NCI-H146 treated with DMSO at 0.1 percent for 48 hours (cell line): ENCODE data around the gene MBD2.
A peak's percentile ranks its signal among the peaks of the same experiment; 100 is the strongest.
"Not testable (repeated sequence)": the region's sequence is repeated elsewhere in the genome, so short reads cannot be mapped to it uniquely, and the experiment has no call there.

Experiments used
- DNase-seq: peaks from one replicate; lab custom pipeline; 2025; ENCODE audit not compliant: unreplicated experiment; lab: John Stamatoyannopoulos, UW

The MBD2 gene

DNA sequence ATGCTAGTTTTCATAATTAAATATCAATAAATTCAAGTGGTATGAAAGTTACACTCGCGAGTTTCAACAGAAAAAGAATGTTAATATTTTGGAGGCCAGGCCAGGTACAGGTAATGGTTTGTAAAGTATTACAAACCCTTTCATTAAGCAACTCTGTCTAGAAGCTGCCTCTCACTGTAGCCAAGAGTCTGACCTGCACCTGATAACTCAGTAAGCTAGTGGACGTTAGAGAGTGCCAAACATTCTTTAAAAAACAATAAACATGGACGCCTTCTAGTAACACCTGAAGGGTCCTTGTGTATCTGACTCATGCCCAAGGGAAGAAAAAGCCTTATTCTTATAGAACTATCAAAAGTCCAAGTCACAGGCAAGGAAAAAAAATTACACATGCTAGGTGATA lies 70.2 kb downstream of the MBD2 start:
- DNase-seq = no peak

DNA sequence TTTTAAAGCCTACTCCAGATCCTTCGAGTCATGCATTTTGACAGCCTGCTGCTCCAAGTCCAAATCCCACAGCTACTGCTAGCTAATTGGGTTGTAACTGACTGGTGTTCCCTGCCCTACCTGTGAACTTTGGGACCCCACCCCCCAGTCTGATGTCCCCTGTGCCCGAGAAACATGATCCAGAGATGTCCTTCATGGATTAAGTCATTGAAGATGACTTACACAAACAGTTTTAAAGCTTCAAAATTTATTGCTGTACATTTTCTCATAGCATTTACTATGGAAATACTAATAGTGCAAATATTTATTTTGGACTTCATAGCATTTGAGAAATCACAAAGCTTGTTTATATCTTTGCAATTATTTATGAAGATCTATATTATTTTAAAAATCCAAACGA lies 73.1 kb downstream of the MBD2 start:
- DNase-seq = no peak

GRCh38 chr18:54150226-54150625 lies 74.2 kb downstream of the MBD2 start:
- DNase-seq = peak; percentile 49

GRCh38 chr18:54149078-54149697 lies 75.3 kb downstream of the MBD2 start:
- no peak for DNase-seq

DNA sequence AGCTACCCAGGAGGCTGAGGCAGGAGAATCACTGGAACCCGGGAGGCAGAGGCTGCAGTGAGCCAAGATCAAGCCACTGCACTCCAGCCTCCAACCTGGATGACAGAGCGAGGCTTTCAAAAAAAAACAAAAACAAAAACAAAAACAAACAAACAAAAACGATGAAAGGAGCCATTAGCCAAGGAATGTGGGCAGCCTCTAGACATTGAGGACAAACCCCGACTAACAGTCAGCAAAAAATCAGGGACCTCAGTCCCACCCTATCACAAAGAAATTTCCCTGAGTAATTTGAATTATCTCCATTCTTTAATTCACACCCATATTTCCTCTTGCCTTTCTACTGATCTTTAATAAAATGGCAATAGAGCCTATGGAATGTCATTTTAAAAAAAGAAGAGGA lies 75.8 kb downstream of the MBD2 start:
- DNase-seq = no peak

- no peak for DNase-seq
These were observed 76.3 kb downstream of the MBD2 start for GRCh38 chr18:54148151-54148550.

- DNase-seq = no peak
These were observed 77.0 kb downstream of the MBD2 start for GRCh38 chr18:54147439-54147838.

DNA sequence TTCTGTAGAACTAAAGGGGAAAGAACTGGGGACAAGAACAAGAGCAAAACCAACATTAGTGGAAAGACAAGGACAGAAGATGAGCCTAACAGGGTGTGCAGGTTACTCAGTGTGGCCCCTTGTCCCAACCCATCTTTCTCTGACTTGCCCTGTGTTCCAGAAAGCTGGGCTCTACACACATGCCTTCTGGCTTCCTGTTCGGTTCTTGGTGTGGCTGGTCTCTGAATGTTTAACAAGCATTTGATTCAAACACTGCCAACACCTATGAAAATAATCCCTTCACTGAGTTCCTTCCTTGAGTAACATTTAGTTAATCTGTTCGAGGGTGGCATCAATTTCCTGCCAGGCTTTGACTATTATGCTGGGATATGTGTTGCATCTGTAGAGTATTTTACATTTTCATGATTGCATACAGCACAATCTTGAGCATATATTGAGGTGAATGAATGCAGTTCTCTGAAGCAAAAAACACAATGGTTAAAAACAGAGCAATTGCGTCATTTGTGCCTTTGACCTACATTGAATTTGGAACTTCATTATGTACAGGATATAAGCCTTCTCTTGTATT lies 83.3 kb downstream of the MBD2 start:
- no peak for DNase-seq

DNA sequence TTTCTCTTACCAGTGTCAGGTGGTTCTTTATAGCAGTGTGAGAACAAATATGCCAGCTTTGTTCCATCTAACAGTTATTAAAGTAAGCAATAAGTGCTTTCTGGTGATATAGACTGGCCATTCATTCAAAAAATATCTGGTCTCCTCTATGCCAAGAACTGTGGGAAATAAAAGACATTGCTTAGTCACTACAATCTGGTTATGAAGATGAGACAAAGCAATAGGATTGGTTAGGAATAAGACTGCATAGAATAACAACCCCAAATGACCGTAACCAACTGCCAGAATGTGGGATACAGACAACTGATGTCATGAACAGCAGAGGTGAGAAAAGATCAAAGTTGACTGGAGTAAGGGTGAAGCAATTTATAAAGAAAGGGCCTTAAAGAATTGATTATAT lies 83.8 kb downstream of the MBD2 start:
- DNase-seq = no peak

DNA sequence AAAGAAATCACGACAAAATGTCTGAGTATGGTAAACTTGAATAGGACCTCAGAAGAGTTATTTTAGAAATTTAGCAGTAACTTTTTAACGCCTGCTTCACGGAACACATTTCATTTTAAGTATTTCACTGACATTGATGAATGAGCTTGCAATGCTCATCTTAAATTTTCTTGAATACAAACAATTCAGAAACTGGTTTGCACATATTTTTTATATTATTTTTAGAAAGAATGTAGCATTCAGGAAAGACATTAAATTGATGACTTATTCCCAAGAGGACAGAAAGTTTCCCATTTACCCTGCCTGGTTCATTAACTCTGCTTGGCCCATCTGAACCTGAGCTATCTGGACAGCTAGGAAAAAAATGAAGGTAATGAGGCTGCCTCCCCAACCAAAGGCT lies 89.3 kb downstream of the MBD2 start:
- DNase-seq = no peak

GRCh38 chr18:54134053-54134452 lies 90.4 kb downstream of the MBD2 start:
- no peak for DNase-seq

DNA sequence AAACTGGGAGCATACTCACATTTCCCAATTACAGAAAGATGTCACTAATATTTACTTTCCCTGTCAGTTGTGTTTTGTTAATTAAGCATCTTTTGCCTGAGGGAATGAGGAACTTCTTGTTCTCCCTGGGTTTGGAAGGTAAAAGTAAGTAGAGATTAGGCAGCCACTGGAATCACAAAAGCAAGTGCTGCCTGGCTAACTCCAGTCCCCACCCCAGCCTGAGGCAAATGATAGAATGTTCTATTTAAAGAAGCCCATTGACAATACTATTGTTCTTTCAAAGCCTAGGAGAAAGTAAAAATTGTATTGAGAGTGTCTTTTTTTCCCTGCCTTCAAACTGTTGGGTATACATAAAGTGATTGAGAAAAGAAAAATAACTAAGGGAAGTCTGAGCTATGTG lies 93.8 kb downstream of the MBD2 start:
- peak; percentile 35 for DNase-seq

DNA sequence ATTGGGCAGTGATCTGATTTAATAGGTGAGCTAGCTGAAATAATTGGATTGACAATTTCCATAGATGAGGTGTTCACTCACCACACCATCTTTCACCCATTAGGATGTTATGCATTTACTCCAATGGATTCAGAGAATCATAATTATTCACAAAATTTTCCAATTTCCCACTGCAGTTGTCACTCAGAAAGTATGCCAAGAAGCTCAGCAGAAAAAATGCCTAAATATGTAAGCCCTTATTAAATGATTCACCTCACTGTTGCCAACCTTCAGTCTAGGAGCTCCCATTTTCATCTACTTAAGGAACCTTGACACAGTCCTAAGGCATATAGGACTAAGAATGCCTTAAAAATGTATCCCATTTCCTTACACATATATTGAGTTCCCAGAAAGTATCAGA lies 94.3 kb downstream of the MBD2 start:
- no peak for DNase-seq

DNA sequence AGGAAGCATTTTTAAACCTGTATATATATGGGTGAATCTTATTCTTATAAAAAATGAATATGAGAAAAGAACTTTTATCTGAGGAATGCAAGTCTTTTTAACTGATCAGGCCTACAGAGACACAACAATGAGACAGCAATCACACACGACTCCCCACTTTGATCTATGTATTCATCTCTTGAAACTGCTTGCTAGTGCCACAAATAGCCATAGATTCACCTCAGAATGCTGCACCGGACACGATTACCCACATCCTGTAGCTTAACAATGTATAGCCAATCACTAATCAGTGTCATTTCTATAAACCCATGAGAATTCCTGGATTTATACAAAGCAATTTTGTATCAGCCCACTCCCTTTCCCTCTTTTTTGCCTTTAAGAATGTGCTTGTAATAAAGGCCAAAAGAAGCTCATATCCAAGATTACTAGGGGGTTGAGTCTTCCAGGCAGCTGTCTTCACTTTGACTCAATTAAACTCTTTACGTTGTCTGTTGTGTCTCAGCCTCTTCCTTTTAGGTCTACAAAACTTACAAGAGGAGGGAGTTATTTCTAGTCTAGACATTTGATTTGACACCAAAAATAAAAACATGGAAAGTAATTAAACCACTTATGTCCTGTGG lies 94.9 kb downstream of the MBD2 start:
- DNase-seq = no peak

- DNase-seq = peak; percentile 58
These were observed 96.6 kb downstream of the MBD2 start for GRCh38 chr18:54127759-54128378.

GRCh38 chr18:54125429-54125828 lies 99.0 kb downstream of the MBD2 start:
- peak; percentile 12 for DNase-seq

- not testable (repeated sequence) for DNase-seq
These were observed 100.6 kb downstream of the MBD2 start for GRCh38 chr18:54123720-54124440.

DNA sequence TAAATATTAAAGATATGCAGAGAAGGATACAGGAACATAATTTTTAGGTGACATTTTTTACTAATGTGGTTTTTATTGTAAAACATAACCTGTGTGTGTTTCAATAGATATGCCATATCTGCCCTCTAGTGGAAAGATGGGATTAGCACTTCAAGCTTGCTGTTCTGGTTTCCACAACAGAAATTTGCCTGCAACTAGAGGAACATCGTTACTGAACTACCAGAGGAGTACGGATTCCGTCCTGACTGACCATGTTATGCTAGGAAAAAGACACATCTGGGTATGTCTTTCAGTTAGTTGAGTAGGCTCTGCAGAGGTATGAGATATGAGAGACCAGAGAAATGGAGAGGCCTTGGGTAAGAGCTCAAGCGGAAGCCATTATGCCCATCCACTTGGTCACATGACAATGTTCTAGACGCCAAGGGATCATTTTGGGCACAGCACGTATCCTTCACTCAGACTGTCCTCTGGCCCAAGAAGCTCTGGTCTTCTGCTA lies 104.9 kb downstream of the MBD2 start:
- DNase-seq = peak; percentile 76

GRCh38 chr18:54117853-54118773 lies 106.4 kb downstream of the MBD2 start:
- DNase-seq = no peak

DNA sequence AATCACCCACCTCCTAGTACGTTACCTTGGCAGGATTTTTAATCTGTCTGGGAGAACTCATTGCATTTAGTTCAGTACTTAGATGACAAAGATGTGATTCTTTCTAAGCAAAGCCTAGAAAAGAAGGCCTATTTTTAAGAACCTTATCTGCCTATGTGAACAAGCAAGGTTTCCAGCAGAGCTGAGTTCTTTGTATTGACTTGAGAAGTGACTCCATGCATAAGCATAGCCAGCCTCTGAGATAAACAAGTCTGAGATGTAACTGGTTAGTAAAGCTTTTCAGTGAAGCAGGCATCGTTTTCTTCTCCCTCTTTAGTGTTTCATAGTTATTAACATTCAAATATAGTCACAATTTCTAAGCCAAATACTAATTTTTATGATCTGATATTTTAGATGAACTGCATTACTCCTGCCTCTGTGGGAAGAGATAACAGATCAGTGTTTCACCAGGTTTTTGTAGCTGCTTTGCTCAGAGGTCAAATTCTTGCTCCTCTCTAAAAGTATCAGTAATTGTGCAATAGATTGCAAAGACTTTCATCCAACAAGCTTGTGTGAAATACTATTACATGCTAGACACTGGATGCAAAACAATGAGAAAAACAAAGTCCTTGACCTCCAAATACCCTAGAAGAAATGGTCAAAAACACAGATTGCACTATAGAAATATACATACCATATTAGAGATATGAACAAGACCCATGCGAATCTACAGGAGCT lies 107.8 kb downstream of the MBD2 start:
- DNase-seq = no peak
